GM21526 (cell line): ENCODE data around the gene TFEB.
"Not testable (repeated sequence)": the region's sequence is repeated elsewhere in the genome, so short reads cannot be mapped to it uniquely, and the experiment has no call there.

Experiments used
- ATAC-seq: cut with Tn5 transposase; IDR thresholded peaks from one replicate; pipeline ENCODE4 v1.9.1; 2021; ENCODE audit warnings: moderate library complexity; ENCODE audit not compliant: unreplicated experiment, low FRiP score

Gene TFEB

GRCh38 chr6:41766043-41766664, 30.7 kb upstream of the TFEB start:
- ATAC-seq: not testable (repeated sequence)

- no peak for ATAC-seq
Measured at GRCh38 chr6:41763470-41763869, 28.1 kb upstream of the TFEB start.

DNA sequence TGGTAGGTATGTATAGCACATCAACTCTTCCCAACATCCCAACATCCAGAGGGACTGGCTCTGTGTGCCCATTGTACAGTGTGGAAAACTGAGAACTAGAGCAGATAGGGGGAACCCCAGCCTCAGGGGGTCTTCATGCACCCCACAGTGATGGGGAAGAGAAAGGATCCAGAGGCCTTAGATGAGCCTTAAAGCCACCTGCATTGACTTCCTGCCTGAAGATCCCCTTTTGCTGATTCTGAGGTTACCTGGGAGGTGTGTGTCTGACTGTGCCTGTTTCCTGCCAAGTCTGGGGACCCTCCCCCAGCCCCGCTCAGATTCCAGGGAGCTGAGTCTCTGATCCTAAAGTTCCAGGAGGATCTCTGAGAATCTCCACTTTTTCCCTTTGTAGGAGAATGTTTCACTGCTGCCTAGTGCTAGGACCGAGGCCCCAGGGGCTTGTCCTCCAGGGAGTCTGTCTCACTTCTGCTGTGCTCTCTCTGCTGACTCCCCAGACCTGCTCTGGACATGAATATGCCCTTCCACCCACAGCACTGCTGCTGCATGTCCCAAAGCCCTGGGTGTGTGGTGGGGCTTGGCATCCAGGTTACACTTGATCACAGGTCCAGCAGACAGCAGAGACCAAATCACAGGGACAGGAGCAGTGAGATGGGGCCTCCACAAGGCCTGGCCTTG, 24.6 kb upstream of the TFEB start:
- ATAC-seq: no peak

GRCh38 chr6:41759106-41759904, 23.9 kb upstream of the TFEB start:
- no peak for ATAC-seq

GRCh38 chr6:41758641-41759035, 23.2 kb upstream of the TFEB start:
- no peak for ATAC-seq

GRCh38 chr6:41757931-41758640, 22.7 kb upstream of the TFEB start:
- ATAC-seq: no peak

GRCh38 chr6:41757271-41757670, 21.9 kb upstream of the TFEB start:
- ATAC-seq: no peak

GRCh38 chr6:41756354-41756753, 20.9 kb upstream of the TFEB start:
- no peak for ATAC-seq

DNA sequence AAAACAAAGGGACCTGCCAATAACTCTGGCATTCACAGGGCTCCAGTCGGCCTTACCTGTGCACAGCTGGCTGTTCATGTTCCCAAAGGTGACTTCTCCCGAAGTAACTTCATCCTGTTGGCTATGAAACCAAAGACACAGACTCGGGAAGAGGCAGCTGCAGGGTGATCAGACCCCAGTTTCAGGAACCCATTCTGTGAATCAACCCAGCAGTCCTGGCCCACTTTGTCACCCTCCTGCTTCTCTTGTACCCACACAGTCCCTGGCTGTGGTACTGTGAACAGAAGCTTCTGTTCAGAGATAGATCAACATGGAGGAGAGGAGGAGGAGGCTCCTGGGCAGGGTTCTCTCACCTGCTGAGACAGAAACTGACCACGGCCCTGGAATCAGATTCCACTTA, 20.5 kb upstream of the TFEB start:
- no peak for ATAC-seq

DNA sequence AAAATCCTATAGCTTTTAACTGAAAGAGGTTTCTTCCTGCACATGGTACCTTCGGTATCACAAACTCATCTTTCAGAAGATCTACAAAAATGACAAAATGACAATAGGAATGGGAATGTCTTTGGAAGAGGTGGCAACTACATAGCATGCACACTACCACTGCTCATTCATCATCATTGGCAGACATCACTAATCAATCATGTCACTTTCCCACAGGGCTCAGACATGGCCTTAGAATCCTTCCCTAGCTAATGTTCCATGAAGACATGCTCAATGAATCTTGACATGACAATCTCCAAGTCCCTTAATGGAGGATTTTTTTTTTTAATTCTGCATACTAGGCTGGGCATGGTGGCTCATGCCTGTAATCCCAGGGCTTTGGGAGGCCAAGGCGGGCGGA, 15.0 kb upstream of the TFEB start:
- ATAC-seq: no peak

DNA sequence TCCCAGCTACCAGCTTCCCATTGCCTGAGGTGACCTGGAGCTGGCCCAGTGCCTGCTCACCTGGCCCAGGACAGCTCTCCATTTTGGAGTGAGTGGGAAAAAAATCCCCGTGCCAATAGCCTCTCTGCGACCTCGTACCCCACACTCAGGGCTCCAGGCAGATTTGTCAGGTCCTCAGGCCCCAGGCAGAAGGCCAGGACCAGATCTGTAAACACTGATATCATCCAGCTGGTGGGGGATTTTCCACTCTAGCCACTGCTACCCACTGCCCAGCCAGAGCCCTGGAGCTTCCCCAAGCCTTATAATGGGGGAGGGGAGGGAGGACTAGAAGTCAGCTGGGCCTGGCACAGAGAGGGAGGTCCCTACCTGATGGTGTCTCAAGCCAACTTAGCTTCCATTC, 13.1 kb upstream of the TFEB start:
- ATAC-seq: no peak

- ATAC-seq: no peak
Measured at GRCh38 chr6:41748102-41748477, 12.7 kb upstream of the TFEB start.

DNA sequence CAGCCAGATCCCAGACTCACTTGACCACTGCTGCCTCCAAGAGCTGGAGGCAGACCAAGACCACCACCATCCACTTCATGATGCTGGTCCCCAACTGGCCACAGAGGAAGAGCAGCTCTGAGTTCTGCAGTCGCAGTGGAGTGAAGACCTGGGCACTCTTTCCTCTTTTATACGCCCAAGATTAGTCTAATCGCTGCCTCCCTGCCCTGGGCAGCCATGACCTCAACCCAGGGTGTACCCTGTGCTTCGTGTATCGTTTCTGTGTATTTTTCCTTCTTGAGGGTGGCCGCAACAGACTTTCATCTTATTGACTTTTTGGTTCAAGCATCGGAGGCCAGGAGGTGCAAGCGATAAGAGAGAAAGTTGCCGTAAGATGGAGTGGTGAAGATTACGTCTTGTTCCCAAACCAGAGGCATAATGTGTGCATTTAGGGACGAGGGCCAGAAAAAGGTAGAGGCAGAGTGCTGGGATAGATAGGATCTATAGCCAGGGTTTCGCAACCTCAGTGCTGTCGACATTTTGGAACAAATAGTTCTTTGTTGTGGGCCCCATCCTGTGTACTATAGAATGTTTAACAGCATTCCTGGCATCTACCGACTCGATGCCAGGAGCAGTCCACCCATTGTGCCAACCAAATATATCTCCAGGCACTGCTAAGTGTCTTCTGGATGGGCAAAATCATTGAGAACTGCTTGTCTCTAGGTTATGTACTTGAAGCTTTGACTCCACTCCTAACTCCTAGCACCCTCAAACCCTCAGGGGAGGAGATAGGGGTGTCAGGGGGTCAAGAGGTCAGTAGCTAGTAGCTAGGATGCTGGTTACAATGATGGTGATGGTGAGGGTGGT, 12.1 kb upstream of the TFEB start, which contains the start of gene PGC:
Gene PGC (minus strand): TSS at position 142 of the 846 bp plus-strand sequence. CDS start 63 bp downstream, at position 79.
- ATAC-seq: no peak

- ATAC-seq: no peak
Measured at GRCh38 chr6:41746107-41746506, 10.7 kb upstream of the TFEB start.

GRCh38 chr6:41744236-41744787, 8.9 kb upstream of the TFEB start:
- no peak for ATAC-seq

- no peak for ATAC-seq
Measured at GRCh38 chr6:41743406-41744235, 8.2 kb upstream of the TFEB start.

DNA sequence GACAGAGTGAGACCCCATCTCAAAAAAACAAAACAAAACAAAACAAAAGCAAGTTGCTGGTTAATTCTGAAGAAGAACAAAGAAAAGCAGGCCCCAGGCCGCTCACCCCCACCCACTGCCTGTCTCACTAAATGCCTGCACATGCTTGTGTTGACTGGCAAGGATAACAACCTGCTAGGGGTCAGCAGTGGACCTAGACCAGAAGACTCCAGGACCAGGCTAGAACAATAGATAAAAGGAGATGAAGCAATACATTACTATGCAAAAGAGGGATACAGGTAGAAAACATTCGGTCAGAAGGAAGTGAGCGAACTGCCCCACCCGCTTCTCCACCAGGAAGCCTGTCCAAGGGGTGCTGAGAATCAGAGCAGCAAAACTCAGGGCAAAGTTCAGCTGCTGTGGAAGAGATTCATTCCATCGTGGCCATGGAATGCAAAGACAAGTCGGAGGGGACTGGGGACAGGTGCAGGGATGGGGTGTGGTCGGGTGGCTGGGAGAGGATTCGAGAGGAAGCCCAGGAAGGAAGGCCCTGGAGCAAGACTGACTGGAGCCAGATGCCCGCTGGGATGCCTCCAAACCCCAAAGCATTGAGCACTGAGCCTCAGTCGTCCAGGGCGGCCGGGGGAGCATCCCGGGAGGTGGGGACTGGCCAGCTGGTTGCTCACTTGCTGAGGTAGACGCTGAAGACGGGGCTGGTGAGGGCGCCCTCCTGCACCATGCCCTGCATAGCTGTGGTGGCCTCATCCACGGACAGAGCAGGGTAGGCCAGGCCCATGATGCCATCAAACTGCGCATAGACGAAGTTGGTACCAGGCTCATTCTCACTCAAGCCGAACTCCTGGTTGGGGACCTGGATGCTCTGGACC, 6.5 kb upstream of the TFEB start:
- no peak for ATAC-seq
